ENCODE data around the gene LAS1L.

GRCh38 chrX:65491620-65492019, 43.0 kb downstream of the LAS1L start:
- no peak for TF ChIP-seq CTCF (IDR thresholded peaks at IDR 0.05 in 2 of 3, conservative IDR thresholded peaks at IDR 0.05 in 1 of 3; ENCODE audit: insufficient read depth in 2 of 3, low read depth in 1 of 3, low read length in 3 of 3)
- no peak for TF ChIP-seq PHF8 (IDR thresholded peaks at IDR 0.05; ENCODE audit: borderline replicate concordance, low read length)
- no peak for TF ChIP-seq POLR2A (conservative IDR thresholded peaks at IDR 0.05)
- no peak for TF ChIP-seq CHD2 (IDR thresholded peaks at IDR 0.05; ENCODE audit: low read depth, low read length)
- TF ChIP-seq, protein P1, sequence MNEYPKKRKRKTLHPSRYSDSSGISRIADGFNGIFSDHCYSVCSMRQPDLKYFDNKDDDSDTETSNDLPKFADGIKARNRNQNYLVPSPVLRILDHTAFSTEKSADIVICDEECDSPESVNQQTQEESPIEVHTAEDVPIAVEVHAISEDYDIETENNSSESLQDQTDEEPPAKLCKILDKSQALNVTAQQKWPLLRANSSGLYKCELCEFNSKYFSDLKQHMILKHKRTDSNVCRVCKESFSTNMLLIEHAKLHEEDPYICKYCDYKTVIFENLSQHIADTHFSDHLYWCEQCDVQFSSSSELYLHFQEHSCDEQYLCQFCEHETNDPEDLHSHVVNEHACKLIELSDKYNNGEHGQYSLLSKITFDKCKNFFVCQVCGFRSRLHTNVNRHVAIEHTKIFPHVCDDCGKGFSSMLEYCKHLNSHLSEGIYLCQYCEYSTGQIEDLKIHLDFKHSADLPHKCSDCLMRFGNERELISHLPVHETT (CRISPR knock-in tag; conservative IDR thresholded peaks at IDR 0.05 in 1 of 2, IDR thresholded peaks at IDR 0.05 in 1 of 2) = no peak
- TF ChIP-seq RBM22 (IDR thresholded peaks at IDR 0.05; ENCODE audit: low read depth, low read length, poor library complexity, severe bottlenecking) = no peak
- no peak for TF ChIP-seq MNT (conservative IDR thresholded peaks at IDR 0.05)
